IPS-15b (cell line): ENCODE results near the gene PLCL1.

ENCODE experiments used
- H3K27me3 ChIP-seq: one replicate; pipeline ENCODE4 v1.6.1; 2013; ENCODE audit warnings: low read length; ENCODE audit not compliant: control insufficient read depth, insufficient read depth
- H3K36me3 ChIP-seq: one replicate; pipeline ENCODE4 v1.6.1; 2013; ENCODE audit warnings: low read length; ENCODE audit not compliant: control insufficient read depth, insufficient read depth
- H3K4me1 ChIP-seq: one replicate; pipeline ENCODE4 v1.6.1; 2013; ENCODE audit warnings: mild to moderate bottlenecking, low read length; ENCODE audit not compliant: control insufficient read depth, insufficient read depth
- H3K4me3 ChIP-seq: one replicate; pipeline ENCODE4 v1.5.1; 2013; ENCODE audit warnings: low read depth, low read length
- H3K9ac ChIP-seq: one replicate; pipeline ENCODE4 v1.6.1; 2013; ENCODE audit warnings: low read depth, mild to moderate bottlenecking, low read length
- H3K9me3 ChIP-seq: one replicate; pipeline ENCODE4 v1.6.1; 2013; ENCODE audit warnings: mild to moderate bottlenecking, low read length; ENCODE audit not compliant: control insufficient read depth, insufficient read depth

Gene PLCL1

DNA sequence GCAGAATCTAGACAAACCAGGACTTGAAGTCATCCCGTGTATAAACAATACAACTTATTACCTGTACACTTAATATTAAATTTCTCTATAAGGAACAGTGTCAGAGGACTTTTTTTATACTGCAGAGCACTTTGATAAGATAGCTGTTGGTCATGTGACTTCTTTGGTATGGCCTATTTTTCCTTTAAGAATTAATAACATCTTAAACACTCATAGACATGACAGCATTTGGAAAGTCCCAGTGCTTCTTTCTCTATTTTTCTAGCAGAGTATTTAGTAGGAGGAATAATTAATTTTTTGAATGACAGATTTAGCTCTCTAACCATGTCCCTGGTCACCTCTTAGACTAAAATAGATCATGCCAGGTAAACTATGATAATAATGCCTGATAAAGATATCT is 59.4 kb downstream of the PLCL1 start:
- Histone ChIP-seq H3K36me3 (no peaks in the 10 kb centered on the region), H3K4me3 (no peak overlapping the region), H3K4me1 (no peaks in the 10 kb centered on the region), H3K9me3 (no peaks in the 10 kb centered on the region), H3K9ac (no peak overlapping the region), H3K27me3 (no peaks in the 10 kb centered on the region)

DNA sequence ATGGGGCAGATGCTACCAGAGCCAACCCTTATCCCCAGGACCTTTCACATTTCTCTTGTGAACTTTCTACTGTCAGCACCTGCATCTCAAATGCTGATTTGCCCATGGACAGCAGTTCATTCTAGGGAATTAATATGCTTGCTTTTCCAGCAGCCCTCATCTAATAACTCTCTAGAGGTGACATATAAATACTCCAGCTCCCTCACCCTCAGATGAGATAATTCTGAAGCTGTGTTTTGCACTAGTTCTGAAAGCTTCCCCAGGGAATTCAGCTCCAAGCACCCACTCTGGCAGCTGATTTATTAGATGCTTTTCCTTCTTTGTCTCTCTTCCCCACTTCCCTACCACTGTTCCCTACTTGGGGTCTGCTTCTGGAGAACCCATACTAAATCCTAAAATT is 62.1 kb downstream of the PLCL1 start:
- Histone ChIP-seq H3K9ac (no peak overlapping the region), H3K4me3 (no peak overlapping the region), H3K36me3 (no peaks in the 10 kb centered on the region), H3K27me3 (no peaks in the 10 kb centered on the region), H3K4me1 (no peaks in the 10 kb centered on the region), H3K9me3 (no peaks in the 10 kb centered on the region)

DNA sequence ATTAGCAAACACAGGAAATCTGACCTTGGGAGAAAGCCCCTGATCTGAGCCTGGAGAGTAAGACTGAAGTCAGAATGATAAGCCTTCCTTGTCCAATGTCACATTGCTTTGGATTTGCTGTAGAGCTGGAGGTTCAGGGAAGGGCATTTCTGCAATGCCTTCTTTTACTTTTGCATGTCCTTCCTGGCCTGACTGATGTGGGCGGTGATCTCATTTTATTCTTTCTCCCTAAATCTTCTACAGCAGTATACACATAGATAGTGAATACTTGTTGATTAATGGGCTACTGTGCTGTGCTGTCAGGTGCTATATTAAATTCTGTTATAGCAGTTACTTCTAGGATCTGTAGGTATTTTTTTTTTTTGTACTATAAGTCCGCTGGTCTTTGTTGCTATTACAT is 62.6 kb downstream of the PLCL1 start:
- Histone ChIP-seq H3K9ac (no peak overlapping the region), H3K4me3 (no peak overlapping the region), H3K36me3 (no peaks in the 10 kb centered on the region), H3K27me3 (no peaks in the 10 kb centered on the region), H3K4me1 (no peaks in the 10 kb centered on the region), H3K9me3 (no peaks in the 10 kb centered on the region)

DNA sequence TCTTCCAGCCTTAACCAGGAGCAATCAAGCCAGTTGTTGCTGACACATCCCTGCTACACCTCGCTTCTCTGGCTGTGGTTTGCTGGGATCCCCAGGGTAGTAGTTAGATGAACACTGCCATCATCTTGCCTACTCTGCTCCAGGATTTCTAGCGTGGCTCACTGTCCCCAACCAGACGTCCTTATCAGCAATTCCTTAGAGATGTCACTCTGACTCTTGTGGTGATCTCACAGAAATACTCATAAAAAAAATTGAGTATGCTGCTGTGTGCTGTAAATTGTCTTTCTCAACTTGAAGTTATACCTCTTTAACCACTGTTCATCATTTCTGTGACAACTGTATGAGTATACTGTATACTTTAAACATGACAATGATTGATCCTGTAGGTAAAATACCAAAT is 63.2 kb downstream of the PLCL1 start:
- H3K36me3 ChIP-seq: no peaks in the 10 kb centered on the region
- H3K4me1 ChIP-seq: no peaks in the 10 kb centered on the region
- H3K9ac ChIP-seq: no peak overlapping the region

DNA sequence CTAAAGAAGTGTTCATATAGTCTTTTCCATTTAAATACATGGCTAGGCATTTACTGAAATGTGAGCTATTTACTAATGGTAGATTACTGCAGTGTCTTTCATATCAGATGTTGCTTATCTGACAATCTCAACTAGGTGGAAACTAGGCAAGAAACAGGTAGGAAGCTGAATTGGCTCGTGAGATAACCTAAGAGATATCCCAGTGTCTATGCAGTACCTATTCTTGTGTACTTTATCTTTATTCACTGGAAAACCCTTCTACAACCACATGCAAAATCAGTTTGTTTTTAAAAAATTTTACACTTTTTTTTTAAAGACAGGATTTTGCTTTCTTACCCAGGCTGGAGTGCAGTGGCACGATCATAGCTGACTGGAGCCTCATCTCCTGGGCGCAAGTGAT is 63.8 kb downstream of the PLCL1 start:
- Histone ChIP-seq H3K27me3 (no peaks in the 10 kb centered on the region), H3K9me3 (no peaks in the 10 kb centered on the region), H3K4me3 (no peak overlapping the region), H3K9ac (no peak overlapping the region), H3K4me1 (peaks cover under 1% of the 10 kb centered on the region), H3K36me3 (no peaks in the 10 kb centered on the region)

More for the DNA sequence above, 63.2 kb downstream of the PLCL1 start:
- Histone ChIP-seq H3K4me3 (no peak overlapping the region), H3K27me3 (no peaks in the 10 kb centered on the region), H3K9me3 (no peaks in the 10 kb centered on the region)

DNA sequence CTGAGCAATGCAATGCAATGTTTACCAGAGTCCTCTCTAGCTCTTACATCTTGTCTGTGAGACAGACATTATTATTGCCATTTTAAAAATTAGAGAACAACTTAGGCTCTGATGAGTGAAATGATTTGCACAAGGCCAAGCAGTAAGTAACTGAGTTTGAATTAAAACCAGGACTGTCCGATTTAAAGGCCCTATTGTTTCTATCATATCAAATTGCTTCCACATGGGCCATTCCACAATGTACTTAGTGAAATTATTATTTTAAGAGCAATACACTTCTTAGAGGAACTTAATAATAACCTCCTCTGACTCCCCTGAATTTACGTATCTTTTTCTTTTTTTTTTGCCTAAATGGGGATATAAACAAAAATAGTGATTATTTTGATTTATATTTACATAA is 64.6 kb downstream of the PLCL1 start:
- no peak overlapping the region for H3K4me3 ChIP-seq
- no peak overlapping the region for H3K9ac ChIP-seq
- no peaks in the 10 kb centered on the region for H3K9me3 ChIP-seq
- H3K4me1 ChIP-seq: peaks cover 5% of the 10 kb centered on the region
- H3K27me3 ChIP-seq: no peaks in the 10 kb centered on the region
- no peaks in the 10 kb centered on the region for H3K36me3 ChIP-seq

DNA sequence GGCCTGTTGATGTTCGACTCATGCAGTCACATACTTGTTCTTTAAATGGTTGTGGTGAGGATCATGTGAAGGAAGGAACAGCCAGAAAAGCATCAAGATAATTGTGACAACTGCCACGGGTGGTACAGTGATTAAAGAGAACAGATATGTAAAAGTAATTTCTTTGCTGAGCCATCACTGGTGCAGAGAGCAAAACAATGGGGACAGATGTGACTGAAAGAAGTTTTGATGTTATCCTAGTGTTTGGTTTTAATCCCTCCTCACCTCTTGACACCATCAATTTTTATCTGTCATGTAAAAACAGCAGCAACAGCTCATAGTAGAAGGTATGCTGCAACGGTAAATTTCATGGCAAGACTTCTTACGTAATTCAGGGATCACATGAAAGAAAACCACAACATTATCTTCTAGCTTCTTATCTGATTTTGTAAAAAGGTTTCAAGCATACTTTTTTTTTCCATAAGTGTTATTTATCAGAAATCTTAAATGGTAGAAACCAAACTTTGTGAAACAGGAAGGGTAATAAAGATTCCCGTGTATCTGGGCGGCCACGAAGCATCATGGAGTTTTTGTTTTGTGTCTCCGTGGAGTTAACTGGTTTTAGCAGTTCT is 65.2 kb downstream of the PLCL1 start:
- no peaks in the 10 kb centered on the region for H3K9me3 ChIP-seq
- no peak overlapping the region for H3K4me3 ChIP-seq
- H3K27me3 ChIP-seq: no peaks in the 10 kb centered on the region
- no peaks in the 10 kb centered on the region for H3K36me3 ChIP-seq
- peaks cover 5% of the 10 kb centered on the region for H3K4me1 ChIP-seq
- H3K9ac ChIP-seq: no peak overlapping the region

DNA sequence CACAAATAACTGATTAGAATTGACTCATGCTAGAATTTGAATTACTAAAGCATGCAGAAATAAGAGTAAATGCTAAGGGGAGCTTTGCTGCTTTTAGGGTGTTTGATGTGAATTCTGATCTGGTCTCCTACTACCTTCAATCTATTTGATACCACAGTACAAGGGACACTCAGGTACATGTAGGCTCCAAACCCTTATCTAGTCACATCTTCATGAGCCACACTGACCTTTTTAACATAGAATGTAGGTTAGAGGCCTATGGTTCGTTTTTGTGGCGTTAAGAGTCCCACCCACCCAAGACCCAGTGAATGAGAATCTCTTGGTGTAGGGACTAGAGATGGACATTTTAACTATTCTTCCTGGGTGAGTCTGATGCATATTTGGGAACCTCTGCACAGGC is 65.7 kb downstream of the PLCL1 start:
- Histone ChIP-seq H3K9ac (no peak overlapping the region), H3K36me3 (no peaks in the 10 kb centered on the region), H3K9me3 (no peaks in the 10 kb centered on the region), H3K4me1 (peaks cover 5% of the 10 kb centered on the region), H3K27me3 (no peaks in the 10 kb centered on the region), H3K4me3 (no peak overlapping the region)

DNA sequence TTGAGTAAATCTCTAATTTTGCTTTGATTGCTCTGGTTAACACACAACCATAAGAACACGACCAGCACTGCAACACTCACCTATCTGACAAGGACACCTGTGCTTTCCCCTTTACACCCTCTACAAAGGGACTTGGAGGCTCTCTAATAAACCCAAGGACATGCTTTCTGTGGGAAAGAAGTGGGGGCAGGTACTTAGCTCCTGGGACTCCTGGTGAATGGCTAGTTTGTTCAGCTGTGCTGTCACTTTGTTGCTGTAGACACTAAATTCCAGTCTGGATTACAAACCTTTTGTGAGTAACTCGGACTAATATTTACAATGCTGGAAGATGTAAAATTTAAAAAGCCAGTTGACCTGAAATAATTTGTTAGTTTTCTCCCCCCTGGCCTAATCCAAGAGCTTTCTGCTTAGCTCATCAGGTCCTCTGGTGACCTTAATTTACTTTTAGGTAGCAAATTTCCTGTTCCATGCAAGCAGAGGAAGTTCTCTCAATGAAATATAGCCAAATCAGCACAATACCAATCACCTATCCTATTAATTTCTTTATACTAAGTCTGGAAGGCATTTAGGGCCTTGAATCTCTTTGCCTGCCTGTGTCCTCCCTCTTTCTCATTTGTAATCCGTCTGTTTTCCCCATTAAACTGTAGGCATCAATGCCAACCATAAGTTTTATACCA is 67.5 kb downstream of the PLCL1 start:
- Histone ChIP-seq H3K9me3 (no peaks in the 10 kb centered on the region), H3K36me3 (no peaks in the 10 kb centered on the region), H3K9ac (no peak overlapping the region), H3K4me1 (peaks cover 8% of the 10 kb centered on the region), H3K4me3 (no peak overlapping the region), H3K27me3 (no peaks in the 10 kb centered on the region)

DNA sequence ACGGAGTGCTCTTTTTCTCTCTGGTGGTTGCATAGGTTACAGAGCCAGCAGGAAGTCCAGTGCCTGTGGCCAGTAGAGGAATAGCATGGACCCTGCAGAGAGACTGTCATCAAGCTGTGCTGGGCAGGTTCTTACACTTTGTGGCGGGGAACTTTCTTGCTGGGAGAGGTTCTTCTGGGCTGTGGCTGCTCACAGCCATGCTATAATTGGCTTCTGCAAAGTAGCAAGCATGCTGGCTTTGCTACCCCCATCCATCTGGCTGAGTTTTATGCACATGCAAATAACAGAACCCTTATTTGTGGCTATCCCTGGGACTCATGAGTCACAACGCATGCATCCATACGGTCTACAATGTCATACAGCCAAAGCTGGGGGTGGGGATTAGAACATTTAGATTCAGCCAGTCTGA is 68.9 kb downstream of the PLCL1 start:
- Histone ChIP-seq H3K36me3 (no peaks in the 10 kb centered on the region), H3K4me3 (no peak overlapping the region), H3K9ac (no peak overlapping the region), H3K4me1 (peaks cover 8% of the 10 kb centered on the region), H3K27me3 (no peaks in the 10 kb centered on the region), H3K9me3 (no peaks in the 10 kb centered on the region)

DNA sequence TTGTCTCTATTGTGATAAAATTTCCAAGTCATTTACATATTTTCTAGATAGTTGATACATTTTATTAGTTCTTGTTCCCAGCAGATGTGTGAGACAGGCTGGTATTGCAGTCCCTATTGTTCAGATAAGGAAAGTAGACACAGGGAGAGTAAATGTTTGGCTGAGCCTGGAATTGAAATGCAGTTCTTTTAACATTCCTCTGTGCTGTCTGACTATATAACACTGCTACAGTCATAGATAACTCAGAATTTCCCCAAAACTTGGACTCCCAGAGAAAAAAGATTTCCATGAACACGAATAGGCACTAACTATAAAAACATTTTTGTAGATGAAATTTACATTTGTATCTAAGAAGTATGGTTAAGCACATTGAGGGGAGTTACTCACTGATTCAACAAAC is 71.4 kb downstream of the PLCL1 start:
- Histone ChIP-seq H3K4me3 (no peak overlapping the region), H3K4me1 (peaks cover 8% of the 10 kb centered on the region), H3K9ac (no peak overlapping the region), H3K9me3 (no peaks in the 10 kb centered on the region), H3K27me3 (no peaks in the 10 kb centered on the region), H3K36me3 (no peaks in the 10 kb centered on the region)

DNA sequence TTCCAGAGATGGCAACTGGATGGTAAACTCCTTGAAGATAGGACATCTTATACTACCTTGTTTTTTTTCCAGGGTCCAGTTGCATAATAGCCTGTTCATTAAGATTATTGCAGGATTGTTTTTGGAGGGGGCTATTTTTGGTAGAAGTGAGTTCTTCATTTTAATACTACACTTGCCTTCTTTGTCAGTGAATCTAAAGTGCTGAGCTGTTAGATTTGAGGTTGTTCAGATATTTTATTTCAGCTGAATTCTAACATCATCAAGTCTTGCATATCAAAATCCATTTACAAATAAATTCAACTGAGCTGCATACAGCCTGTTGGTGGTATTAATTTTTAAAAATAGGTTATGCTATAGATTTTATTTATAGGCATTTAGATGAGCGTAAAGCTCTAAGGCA is 72.1 kb downstream of the PLCL1 start:
- no peaks in the 10 kb centered on the region for H3K36me3 ChIP-seq
- no peaks in the 10 kb centered on the region for H3K27me3 ChIP-seq
- H3K4me1 ChIP-seq: peaks cover 8% of the 10 kb centered on the region
- no peak overlapping the region for H3K9ac ChIP-seq
- no peak overlapping the region for H3K4me3 ChIP-seq
- no peaks in the 10 kb centered on the region for H3K9me3 ChIP-seq
